ENCODE data around the gene DOCK9. TPM values are rescaled to one million over a fixed set of nuclear protein-coding genes. Genes with fewer than 3 reads are reported as not detected.

The DOCK9 gene
- total RNA-seq, 4 donors from 2014 or later = 31.4 to 46.7 (median 45.6) TPM

GRCh38 chr13:98986226-98986846, 8.5 kb upstream of the DOCK9 start:
- Histone ChIP-seq H3K4me1 (peaks cover 0 to 6% of the 10 kb centered on the region in 2 donors), H3K36me3 (no peaks in the 10 kb centered on the region), H3K27me3 (no peaks in the 10 kb centered on the region), H3K27ac (peak overlapping the region in 2 of 4 donors; percentile 12 to 17), H3K4me3 (no peak overlapping the region), H3K9me3 (no peaks in the 10 kb centered on the region)
- intact Hi-C loops (cut with DNase I; ENCODE audit: low total_unique reads) (no loop called here), in situ Hi-C loops (cut with MboI; ENCODE audit: low sequenced_read_pairs in 4 of 4) (no loop called here)
- DNase-seq (no peak), ATAC-seq (no peak)
- TF ChIP-seq, protein P1, sequence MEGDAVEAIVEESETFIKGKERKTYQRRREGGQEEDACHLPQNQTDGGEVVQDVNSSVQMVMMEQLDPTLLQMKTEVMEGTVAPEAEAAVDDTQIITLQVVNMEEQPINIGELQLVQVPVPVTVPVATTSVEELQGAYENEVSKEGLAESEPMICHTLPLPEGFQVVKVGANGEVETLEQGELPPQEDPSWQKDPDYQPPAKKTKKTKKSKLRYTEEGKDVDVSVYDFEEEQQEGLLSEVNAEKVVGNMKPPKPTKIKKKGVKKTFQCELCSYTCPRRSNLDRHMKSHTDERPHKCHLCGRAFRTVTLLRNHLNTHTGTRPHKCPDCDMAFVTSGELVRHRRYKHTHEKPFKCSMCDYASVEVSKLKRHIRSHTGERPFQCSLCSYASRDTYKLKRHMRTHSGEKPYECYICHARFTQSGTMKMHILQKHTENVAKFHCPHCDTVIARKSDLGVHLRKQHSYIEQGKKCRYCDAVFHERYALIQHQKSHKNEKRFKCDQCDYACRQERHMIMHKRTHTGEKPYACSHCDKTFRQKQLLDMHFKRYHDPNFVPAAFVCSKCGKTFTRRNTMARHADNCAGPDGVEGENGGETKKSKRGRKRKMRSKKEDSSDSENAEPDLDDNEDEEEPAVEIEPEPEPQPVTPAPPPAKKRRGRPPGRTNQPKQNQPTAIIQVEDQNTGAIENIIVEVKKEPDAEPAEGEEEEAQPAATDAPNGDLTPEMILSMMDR (IDR thresholded peaks at IDR 0.05 in 4 of 5, conservative IDR thresholded peaks at IDR 0.05 in 1 of 5) = no peak

DNA sequence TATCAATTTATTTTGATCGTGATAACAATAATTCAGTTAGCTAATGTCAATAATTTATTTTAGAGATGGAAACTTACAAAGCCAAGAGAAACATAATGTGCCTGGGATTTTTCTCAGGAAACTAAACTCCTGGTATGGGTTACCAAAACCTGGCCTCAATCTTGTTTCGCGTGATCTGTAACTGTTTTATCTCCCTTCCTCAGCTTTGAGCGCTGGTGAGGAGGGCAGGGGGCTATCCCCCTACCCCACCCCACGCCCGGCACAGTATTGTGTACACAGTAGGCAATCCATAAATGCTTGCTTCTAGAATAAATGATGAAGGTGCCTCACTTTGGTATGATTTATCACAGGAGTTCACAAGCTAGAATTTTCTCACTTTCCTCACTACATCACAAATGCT, 7.7 kb upstream of the DOCK9 start:
- Histone ChIP-seq H3K4me1 (peaks cover 0 to 6% of the 10 kb centered on the region in 2 donors), H3K4me3 (no peak overlapping the region), H3K36me3 (no peaks in the 10 kb centered on the region), H3K27ac (no peak overlapping the region), H3K27me3 (no peaks in the 10 kb centered on the region), H3K9me3 (no peaks in the 10 kb centered on the region)
- DNase-seq = no peak
- in situ Hi-C loops (cut with MboI; ENCODE audit: low sequenced_read_pairs in 4 of 4) (no loop called here), intact Hi-C loops (cut with DNase I; ENCODE audit: low total_unique reads) (no loop called here)
- TF ChIP-seq POLR2A (IDR thresholded peaks at IDR 0.05) = no peak
- TF ChIP-seq, protein P1 (IDR thresholded peaks at IDR 0.05 in 4 of 5, conservative IDR thresholded peaks at IDR 0.05 in 1 of 5) = no peak
- ATAC-seq = no peak

DNA sequence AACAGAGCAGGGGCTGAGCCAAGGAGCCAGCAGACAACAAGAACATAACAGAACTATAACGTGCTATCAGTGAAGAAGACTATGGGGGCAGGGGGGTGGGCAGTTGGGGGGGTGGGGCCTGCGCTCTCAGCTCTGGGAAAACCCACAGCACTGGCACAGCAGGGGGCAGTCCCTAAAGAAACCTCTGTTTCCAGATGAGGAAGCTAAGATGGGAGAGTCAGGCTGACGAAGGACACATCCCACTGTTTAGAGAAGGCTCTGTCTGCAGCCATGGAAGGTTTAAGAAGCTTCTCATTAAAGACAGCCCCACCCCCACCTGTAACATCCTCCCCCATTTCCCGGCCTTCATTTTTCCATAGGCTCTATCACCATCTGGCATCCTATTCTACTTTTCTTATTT, 7.1 kb upstream of the DOCK9 start:
- Histone ChIP-seq H3K4me3 (no peak overlapping the region), H3K27ac (no peak overlapping the region), H3K36me3 (no peaks in the 10 kb centered on the region), H3K4me1 (peaks cover 0 to 6% of the 10 kb centered on the region in 2 donors), H3K27me3 (no peaks in the 10 kb centered on the region), H3K9me3 (no peaks in the 10 kb centered on the region)
- ATAC-seq = no peak
- intact Hi-C loops (cut with DNase I; ENCODE audit: low total_unique reads) (no loop called here), in situ Hi-C loops (cut with MboI; ENCODE audit: low sequenced_read_pairs in 4 of 4) (no loop called here)
- DNase-seq = no peak
- no peak for TF ChIP-seq POLR2A (IDR thresholded peaks at IDR 0.05)
- TF ChIP-seq, protein P1 (IDR thresholded peaks at IDR 0.05 in 4 of 5, conservative IDR thresholded peaks at IDR 0.05 in 1 of 5) = no peak

DNA sequence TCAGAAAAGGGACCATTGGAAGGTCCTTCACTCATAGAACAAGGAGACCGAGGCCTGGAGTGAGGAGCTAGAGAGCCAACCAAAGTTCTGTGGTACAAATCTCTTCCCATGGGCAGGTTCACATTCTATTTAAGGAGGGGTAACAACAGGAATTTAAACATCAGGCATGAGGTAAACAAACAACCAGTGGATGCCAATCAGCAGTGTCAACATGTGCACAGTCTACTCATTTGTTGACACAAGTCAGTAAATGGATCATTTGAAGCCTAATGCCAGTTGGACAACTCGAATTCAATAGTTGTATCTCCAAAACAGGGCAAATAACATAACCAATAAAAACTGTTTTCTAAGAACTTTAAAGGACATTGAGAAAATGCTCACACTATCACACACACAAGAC, 6.3 kb upstream of the DOCK9 start:
- no peaks in the 10 kb centered on the region for H3K9me3 ChIP-seq
- TF ChIP-seq, protein P1 (IDR thresholded peaks at IDR 0.05 in 4 of 5, conservative IDR thresholded peaks at IDR 0.05 in 1 of 5) = no peak
- no peak for TF ChIP-seq POLR2A (IDR thresholded peaks at IDR 0.05)
- H3K27me3 ChIP-seq = no peaks in the 10 kb centered on the region
- ATAC-seq = no peak
- no peak for DNase-seq
- in situ Hi-C loops (cut with MboI; ENCODE audit: low sequenced_read_pairs in 4 of 4) (no loop called here), intact Hi-C loops (cut with DNase I; ENCODE audit: low total_unique reads) (no loop called here)
- H3K27ac ChIP-seq = no peak overlapping the region
- H3K4me1 ChIP-seq = peaks cover 0 to 6% of the 10 kb centered on the region in 2 donors
- H3K4me3 ChIP-seq = no peak overlapping the region
- H3K36me3 ChIP-seq = no peaks in the 10 kb centered on the region

GRCh38 chr13:98983182-98983581, 5.3 kb upstream of the DOCK9 start:
- no peak for DNase-seq
- no peaks in the 10 kb centered on the region for H3K9me3 ChIP-seq
- no peaks in the 10 kb centered on the region for H3K36me3 ChIP-seq
- no peak for TF ChIP-seq POLR2A (IDR thresholded peaks at IDR 0.05)
- TF ChIP-seq, protein P1 (IDR thresholded peaks at IDR 0.05 in 4 of 5, conservative IDR thresholded peaks at IDR 0.05 in 1 of 5) = no peak
- no peak for ATAC-seq
- no peak overlapping the region for H3K27ac ChIP-seq
- H3K4me1 ChIP-seq = peaks cover 0 to 5% of the 10 kb centered on the region in 2 donors
- in situ Hi-C loops (cut with MboI; ENCODE audit: low sequenced_read_pairs in 4 of 4) (no loop called here), intact Hi-C loops (cut with DNase I; ENCODE audit: low total_unique reads) (no loop called here)
- peaks cover 0 to 4% (median 0%) of the 10 kb centered on the region in 3 donors for H3K27me3 ChIP-seq
- H3K4me3 ChIP-seq = no peak overlapping the region

Measured in gastrocnemius medialis (tissue), 4 donors.